T-helper 9 cell (primary cell): Measurements from ENCODE around the gene AMH.

Source experiments
- DNase-seq: peaks from one replicate; pipeline ENCODE4 v3.0.0-alpha.2; 2020

Gene AMH

GRCh38 chr19:2251106-2252054 lies 2.3 kb downstream of the AMH start:
- DNase-seq, result no peak

- no peak for DNase-seq
Measured at GRCh38 chr19:2252055-2252796, 3.1 kb downstream of the AMH start.

GRCh38 chr19:2252797-2253105 lies 3.6 kb downstream of the AMH start:
- DNase-seq, result no peak

GRCh38 chr19:2253106-2254063 lies 4.3 kb downstream of the AMH start:
- DNase-seq, result no peak

- no peak for DNase-seq
Measured at GRCh38 chr19:2254064-2254872, 5.1 kb downstream of the AMH start.

- DNase-seq, result no peak
Measured at GRCh38 chr19:2255112-2255845, 6.2 kb downstream of the AMH start.

GRCh38 chr19:2255982-2256685 lies 7.0 kb downstream of the AMH start, which contains the start of gene JSRP1:
Gene JSRP1 (minus strand): TSS chr19:2256417. CDS start chr19:2255314, 1,103 bp downstream.
- DNase-seq, result no peak

GRCh38 chr19:2259336-2259735 lies 10.2 kb downstream of the AMH start:
- no peak for DNase-seq

GRCh38 chr19:2260341-2260805 lies 11.2 kb downstream of the AMH start:
- no peak for DNase-seq

- peak; percentile 49 for DNase-seq
Measured at GRCh38 chr19:2261438-2262172, 12.5 kb downstream of the AMH start.

- no peak for DNase-seq
Measured at GRCh38 chr19:2266183-2266993, 17.3 kb downstream of the AMH start.

GRCh38 chr19:2268480-2268830 lies 19.3 kb downstream of the AMH start:
- no peak for DNase-seq

GRCh38 chr19:2268861-2269243 lies 19.7 kb downstream of the AMH start:
- no peak for DNase-seq

GRCh38 chr19:2269244-2270156 lies 20.4 kb downstream of the AMH start:
- peak; percentile 98 for DNase-seq

GRCh38 chr19:2270157-2270422 lies 21.0 kb downstream of the AMH start:
- peak; percentile 36 for DNase-seq

GRCh38 chr19:2270423-2271233 lies 21.5 kb downstream of the AMH start:
- peak; percentile 63 for DNase-seq
